Upper lobe of left lung (tissue), 4 donors: ENCODE measurements around the gene CIZ1.

Experiments used
- POLR2A ChIP-seq, 4 donors: fragments of 450-650 bp; IDR thresholded peaks; one replicate each; pipeline ENCODE4 v1.5.1; 2016 to 2017; ENCODE audit warnings: antibody characterized with exemption in 4 of 4, mild to moderate bottlenecking in 2 of 4
- POLR2AphosphoS5 ChIP-seq, 2 donors: sonication (generic); formaldehyde crosslinking; IDR thresholded peaks; one replicate each; pipeline ENCODE4 v1.5.1; 2017; ENCODE audit warnings: antibody characterized with exemption in 2 of 2
- TF ChIP-seq, protein P1 (sequence below), 6 experiments: fragments of 450-650 bp in 4 of 6; fragments of 200-600 bp in 2 of 6; sonication (generic) in 2 of 6; IDR thresholded peaks; one replicate each; pipeline ENCODE4 v1.5.1; 2016 to 2019; ENCODE audit warnings: antibody characterized with exemption in 6 of 6

DNA sequence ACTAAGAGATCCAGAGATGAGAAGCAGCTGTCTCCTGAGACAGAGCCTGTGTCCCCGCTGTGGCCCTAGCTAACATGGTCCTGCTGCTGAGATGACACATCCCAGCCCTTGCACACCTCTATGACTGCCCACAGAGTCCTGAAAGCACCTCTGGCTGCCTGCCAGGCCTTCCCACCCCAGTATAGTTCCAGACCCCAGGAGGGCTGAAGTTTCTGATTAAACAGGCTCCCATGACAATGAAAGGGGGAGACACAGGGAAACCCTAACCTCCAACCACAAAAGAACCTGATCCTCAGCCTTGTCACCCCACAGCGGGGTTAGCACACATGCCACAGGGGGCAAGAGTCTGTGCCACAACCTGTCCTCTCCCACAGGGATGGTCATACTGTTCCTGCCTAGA is 15.6 kb downstream of the CIZ1 start:
- TF ChIP-seq, protein P1, sequence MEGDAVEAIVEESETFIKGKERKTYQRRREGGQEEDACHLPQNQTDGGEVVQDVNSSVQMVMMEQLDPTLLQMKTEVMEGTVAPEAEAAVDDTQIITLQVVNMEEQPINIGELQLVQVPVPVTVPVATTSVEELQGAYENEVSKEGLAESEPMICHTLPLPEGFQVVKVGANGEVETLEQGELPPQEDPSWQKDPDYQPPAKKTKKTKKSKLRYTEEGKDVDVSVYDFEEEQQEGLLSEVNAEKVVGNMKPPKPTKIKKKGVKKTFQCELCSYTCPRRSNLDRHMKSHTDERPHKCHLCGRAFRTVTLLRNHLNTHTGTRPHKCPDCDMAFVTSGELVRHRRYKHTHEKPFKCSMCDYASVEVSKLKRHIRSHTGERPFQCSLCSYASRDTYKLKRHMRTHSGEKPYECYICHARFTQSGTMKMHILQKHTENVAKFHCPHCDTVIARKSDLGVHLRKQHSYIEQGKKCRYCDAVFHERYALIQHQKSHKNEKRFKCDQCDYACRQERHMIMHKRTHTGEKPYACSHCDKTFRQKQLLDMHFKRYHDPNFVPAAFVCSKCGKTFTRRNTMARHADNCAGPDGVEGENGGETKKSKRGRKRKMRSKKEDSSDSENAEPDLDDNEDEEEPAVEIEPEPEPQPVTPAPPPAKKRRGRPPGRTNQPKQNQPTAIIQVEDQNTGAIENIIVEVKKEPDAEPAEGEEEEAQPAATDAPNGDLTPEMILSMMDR (IDR thresholded peaks at IDR 0.05) = no peak
- TF ChIP-seq POLR2A (IDR thresholded peaks at IDR 0.05) (no peak), POLR2AphosphoS5 (IDR thresholded peaks at IDR 0.05) (no peak)
